ENCODE measurements around the gene NABP1. TPM values are rescaled to one million over a fixed set of nuclear protein-coding genes. Genes with fewer than 3 reads are reported as not detected.

The NABP1 gene
- total RNA-seq, 1 donor from 2014 or later, result 15.3 TPM

DNA sequence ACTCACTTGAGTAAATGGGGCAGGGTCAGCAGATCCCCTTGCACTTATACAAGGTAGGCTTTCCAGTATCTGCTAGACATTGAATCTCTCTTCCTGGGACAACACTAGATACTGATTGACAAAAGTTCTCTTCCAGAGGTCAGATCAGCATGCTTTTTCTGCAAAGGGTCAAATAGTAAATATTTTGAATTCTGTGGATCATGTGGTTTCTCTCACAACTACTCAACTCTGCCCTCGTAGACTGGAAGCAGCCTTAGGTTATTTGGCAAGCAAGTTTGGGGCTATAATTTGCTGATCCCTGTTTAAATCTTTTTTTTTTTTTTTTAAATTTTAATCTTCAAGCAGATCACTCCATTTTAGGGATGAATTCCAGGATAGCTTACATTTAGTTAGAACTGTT, 17.4 kb upstream of the NABP1 start:
- Mint-ChIP-seq H3K36me3 (no peaks in the 10 kb centered on the region), H3K4me1 (ENCODE audit: unreplicated experiment) (no peaks in the 10 kb centered on the region), H3K4me3 (no peak overlapping the region), H3K9me3 (peaks cover 6% of the 10 kb centered on the region), H3K27me3 (no peaks in the 10 kb centered on the region), H3K27ac (no peak overlapping the region)
- no peak for DNase-seq (ENCODE audit: extremely low spot score, unreplicated experiment)
- TF ChIP-seq, protein P1, sequence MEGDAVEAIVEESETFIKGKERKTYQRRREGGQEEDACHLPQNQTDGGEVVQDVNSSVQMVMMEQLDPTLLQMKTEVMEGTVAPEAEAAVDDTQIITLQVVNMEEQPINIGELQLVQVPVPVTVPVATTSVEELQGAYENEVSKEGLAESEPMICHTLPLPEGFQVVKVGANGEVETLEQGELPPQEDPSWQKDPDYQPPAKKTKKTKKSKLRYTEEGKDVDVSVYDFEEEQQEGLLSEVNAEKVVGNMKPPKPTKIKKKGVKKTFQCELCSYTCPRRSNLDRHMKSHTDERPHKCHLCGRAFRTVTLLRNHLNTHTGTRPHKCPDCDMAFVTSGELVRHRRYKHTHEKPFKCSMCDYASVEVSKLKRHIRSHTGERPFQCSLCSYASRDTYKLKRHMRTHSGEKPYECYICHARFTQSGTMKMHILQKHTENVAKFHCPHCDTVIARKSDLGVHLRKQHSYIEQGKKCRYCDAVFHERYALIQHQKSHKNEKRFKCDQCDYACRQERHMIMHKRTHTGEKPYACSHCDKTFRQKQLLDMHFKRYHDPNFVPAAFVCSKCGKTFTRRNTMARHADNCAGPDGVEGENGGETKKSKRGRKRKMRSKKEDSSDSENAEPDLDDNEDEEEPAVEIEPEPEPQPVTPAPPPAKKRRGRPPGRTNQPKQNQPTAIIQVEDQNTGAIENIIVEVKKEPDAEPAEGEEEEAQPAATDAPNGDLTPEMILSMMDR (conservative IDR thresholded peaks at IDR 0.05), result no peak

DNA sequence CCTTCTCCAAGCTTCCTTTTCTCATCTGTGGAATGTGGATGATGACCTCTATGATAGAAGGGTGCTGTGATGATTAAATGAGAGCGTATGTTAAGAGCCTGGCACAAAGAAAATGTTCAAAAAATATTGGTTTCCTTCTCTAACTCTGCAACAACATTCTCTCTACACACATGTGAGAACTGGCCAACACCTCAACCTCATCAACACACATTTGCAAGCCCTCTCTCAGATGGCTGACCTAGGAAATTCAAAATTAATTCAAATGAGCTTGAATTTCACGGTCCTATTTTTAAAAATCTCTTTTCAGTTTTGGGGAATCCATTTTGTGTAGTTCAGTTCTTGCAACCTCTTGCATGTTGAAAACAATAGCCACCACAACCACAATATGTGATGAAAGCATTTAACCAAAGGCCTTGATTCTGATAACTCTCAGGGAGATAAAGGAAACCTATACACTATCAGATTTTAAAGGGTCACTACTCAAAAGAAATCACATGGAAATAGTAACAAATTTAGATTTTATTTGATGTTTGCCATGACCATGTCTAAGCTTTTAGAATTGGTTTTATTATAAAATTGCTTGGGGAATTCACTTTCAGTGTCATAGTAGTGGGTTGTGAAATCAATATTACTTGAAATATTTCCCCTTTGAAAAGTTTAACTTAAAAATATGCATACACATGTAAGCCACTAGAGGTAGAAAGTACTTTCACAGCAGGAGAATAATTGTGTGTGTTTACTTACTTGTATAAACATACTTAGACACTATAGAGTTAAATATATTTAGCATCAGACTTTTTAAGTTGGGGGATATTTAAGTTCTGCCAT, 16.6 kb upstream of the NABP1 start:
- no peak overlapping the region for H3K27ac Mint-ChIP-seq
- TF ChIP-seq, protein P1 (conservative IDR thresholded peaks at IDR 0.05), result no peak
- DNase-seq (ENCODE audit: extremely low spot score, unreplicated experiment), result no peak
- peaks cover 6% of the 10 kb centered on the region for H3K9me3 Mint-ChIP-seq
- no peaks in the 10 kb centered on the region for H3K27me3 Mint-ChIP-seq
- H3K4me1 Mint-ChIP-seq (ENCODE audit: unreplicated experiment), result no peaks in the 10 kb centered on the region
- H3K4me3 Mint-ChIP-seq, result no peak overlapping the region
- H3K36me3 Mint-ChIP-seq, result no peaks in the 10 kb centered on the region

GRCh38 chr2:191664823-191665677, 12.9 kb upstream of the NABP1 start:
- no peak overlapping the region for H3K4me3 Mint-ChIP-seq
- peaks cover 6% of the 10 kb centered on the region for H3K9me3 Mint-ChIP-seq
- TF ChIP-seq, protein P1 (conservative IDR thresholded peaks at IDR 0.05), result no peak
- no peaks in the 10 kb centered on the region for H3K36me3 Mint-ChIP-seq
- H3K27me3 Mint-ChIP-seq, result no peaks in the 10 kb centered on the region
- no peak for DNase-seq (ENCODE audit: extremely low spot score, unreplicated experiment)
- H3K27ac Mint-ChIP-seq, result no peak overlapping the region
- H3K4me1 Mint-ChIP-seq (ENCODE audit: unreplicated experiment), result no peaks in the 10 kb centered on the region

DNA sequence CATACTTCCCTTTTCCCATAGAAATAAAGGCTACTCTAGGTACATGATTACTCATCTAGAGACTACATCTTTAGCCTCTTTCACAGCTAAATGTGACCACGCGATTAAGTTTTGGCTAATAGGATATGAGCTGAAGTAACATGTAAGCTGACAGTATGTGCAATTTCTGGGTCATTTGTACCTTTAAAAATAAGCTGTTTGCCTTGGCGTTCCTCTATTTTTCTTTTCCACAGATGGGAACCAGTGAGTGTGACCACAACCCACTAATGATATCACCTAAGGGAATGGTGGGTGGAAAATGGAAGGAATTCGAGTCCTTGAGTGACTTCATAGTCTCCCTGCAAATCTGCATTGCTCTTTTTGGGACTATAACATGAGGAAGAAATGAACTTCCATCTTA, 11.7 kb upstream of the NABP1 start:
- Mint-ChIP-seq H3K4me1 (ENCODE audit: unreplicated experiment) (no peaks in the 10 kb centered on the region), H3K9me3 (peaks cover 6% of the 10 kb centered on the region), H3K27me3 (no peaks in the 10 kb centered on the region), H3K27ac (no peak overlapping the region), H3K4me3 (no peak overlapping the region), H3K36me3 (no peaks in the 10 kb centered on the region)
- no peak for DNase-seq (ENCODE audit: extremely low spot score, unreplicated experiment)
- TF ChIP-seq, protein P1 (conservative IDR thresholded peaks at IDR 0.05), result no peak

DNA sequence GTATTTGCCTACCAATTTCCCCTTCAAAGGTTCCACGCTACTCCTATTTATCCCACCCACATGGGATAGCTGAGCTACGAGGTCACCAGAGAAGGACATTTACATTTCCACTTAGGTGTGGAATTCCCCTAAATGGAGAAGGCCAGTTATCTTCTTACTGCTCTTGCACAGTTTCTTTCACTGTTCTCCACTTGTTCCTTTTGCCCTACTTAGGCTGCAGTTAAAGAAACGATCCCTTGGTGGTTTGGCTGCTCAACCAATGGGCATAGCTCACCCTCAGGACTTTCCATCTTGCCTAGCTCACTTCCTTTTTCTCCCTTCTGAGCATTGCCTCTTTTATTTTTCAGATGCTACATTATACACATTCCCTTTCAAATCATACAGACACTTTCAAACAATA, 11.2 kb upstream of the NABP1 start:
- H3K9me3 Mint-ChIP-seq, result peaks cover 6% of the 10 kb centered on the region
- no peaks in the 10 kb centered on the region for H3K27me3 Mint-ChIP-seq
- no peak overlapping the region for H3K4me3 Mint-ChIP-seq
- DNase-seq (ENCODE audit: extremely low spot score, unreplicated experiment), result no peak
- TF ChIP-seq, protein P1 (conservative IDR thresholded peaks at IDR 0.05), result no peak
- H3K4me1 Mint-ChIP-seq (ENCODE audit: unreplicated experiment), result no peaks in the 10 kb centered on the region
- H3K36me3 Mint-ChIP-seq, result no peaks in the 10 kb centered on the region
- no peak overlapping the region for H3K27ac Mint-ChIP-seq
